NT2/D1 (cell line): ENCODE measurements around the gene P3H3.
A peak's percentile ranks its signal among the peaks of the same experiment; 100 is the strongest.
"Not testable (repeated sequence)": the region's sequence is repeated elsewhere in the genome, so short reads cannot be mapped to it uniquely, and the experiment has no call there.

ENCODE experiments used
- DNase-seq: peaks from one replicate; pipeline ENCODE4 v3.0.0-alpha.2; 2011; ENCODE audit warnings: low read depth, low spot score
- H3K27me3 ChIP-seq: 2 replicates; pipeline ENCODE4 v1.6.0; 2011; ENCODE audit warnings: mild to moderate bottlenecking; ENCODE audit not compliant: insufficient read length, insufficient read depth
- H3K36me3 ChIP-seq: 2 replicates; pipeline ENCODE4 v1.6.1; 2011; ENCODE audit warnings: mild to moderate bottlenecking, low read length, mixed read lengths; ENCODE audit not compliant: insufficient read depth, insufficient read length
- H3K4me1 ChIP-seq: 2 replicates; pipeline ENCODE4 v1.5.1; 2011; ENCODE audit not compliant: insufficient read depth, insufficient read length
- H3K4me3 ChIP-seq: 2 replicates; pipeline ENCODE4 v1.5.1; 2011; ENCODE audit warnings: low read depth; ENCODE audit not compliant: insufficient read length
- H3K9ac ChIP-seq: 2 replicates; pipeline ENCODE4 v1.6.0; 2011; ENCODE audit warnings: low read depth; ENCODE audit not compliant: insufficient read length
- H3K9me3 ChIP-seq: 2 replicates; pipeline ENCODE4 v1.5.1; 2011; ENCODE audit warnings: mild to moderate bottlenecking, low read length; ENCODE audit not compliant: insufficient read depth
- SUZ12 ChIP-seq: IDR thresholded peaks from 2 replicates; pipeline ENCODE4 v1.6.1; 2011; ENCODE audit not compliant: insufficient read length, insufficient read depth; ENCODE audit errors: extremely low read depth
- YY1 ChIP-seq: IDR thresholded peaks from 2 replicates; pipeline ENCODE4 v1.6.1; 2011; ENCODE audit not compliant: insufficient read length, insufficient read depth
- ZNF274 ChIP-seq: IDR thresholded peaks from 2 replicates; pipeline ENCODE4 v1.6.1; 2011; ENCODE audit warnings: mild to moderate bottlenecking, low read depth, low read length

P3H3 gene

DNA sequence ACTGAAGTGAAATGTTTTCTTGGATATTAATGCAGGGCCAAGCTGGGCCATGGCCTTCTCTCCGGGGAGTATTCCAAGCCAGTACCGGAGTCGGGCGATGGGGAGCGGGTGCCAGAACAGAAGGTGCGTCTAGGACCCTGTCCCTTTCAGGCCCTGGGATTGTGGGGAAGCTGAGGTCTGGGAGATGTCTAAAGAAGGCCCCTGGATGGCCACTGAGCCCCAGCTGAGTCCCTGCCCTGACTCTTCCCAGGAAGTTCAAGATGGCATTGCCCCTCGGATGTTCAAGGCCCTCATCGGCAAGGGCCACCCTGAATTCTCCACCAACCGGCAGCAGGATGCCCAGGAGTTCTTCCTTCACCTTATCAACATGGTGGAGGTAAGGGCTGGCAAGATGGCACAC lies 31.9 kb downstream of the P3H3 start:
- no peak for DNase-seq
- peaks cover 98% of the 10 kb centered on the region for H3K36me3 ChIP-seq
- no peak overlapping the region for H3K9ac ChIP-seq
- no peaks in the 10 kb centered on the region for H3K27me3 ChIP-seq
- no peaks in the 10 kb centered on the region for H3K9me3 ChIP-seq
- no peaks in the 10 kb centered on the region for H3K4me1 ChIP-seq
- H3K4me3 ChIP-seq = no peak overlapping the region
- TF ChIP-seq YY1 = no peak
- TF ChIP-seq ZNF274 = no peak

DNA sequence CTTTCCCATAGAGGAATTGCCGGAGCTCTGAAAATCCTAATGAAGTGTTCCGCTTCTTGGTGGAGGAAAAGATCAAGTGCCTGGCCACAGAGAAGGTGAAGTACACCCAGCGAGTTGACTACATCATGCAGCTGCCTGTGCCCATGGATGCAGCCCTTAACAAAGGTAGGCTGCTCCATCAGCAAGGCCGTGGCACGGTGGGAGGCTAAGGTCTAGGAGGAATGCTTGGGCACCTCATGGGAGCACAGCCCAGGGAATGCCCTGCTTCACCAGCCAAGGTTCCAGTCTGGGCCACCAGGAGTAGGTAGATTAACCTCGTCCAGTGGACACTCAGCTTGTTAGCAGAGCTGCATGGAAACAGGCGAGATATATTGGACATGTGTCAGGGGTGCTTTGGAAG lies 32.7 kb downstream of the P3H3 start:
- TF ChIP-seq YY1 (no peak), ZNF274 (no peak), SUZ12 (no peak)
- Histone ChIP-seq H3K36me3 (peaks cover 98% of the 10 kb centered on the region), H3K9me3 (no peaks in the 10 kb centered on the region), H3K4me1 (peaks cover 5% of the 10 kb centered on the region), H3K4me3 (no peak overlapping the region), H3K9ac (no peak overlapping the region), H3K27me3 (no peaks in the 10 kb centered on the region)
- DNase-seq = no peak

DNA sequence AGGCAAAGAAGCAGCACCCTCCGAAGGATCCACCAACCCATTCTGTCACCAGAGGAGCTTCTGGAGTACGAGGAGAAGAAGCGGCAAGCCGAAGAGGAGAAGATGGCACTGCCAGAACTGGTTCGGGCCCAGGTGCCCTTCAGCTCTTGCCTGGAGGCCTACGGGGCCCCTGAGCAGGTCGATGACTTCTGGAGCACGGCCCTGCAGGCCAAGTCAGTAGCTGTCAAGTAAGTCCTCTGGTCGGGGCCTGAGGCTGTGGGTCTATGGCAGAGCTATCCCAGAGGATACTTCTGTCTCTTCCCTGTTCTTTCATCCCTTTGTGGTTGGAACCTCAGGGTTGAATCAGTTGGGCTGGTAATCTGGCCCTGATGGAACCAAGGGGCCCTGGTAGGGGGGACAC lies 33.2 kb downstream of the P3H3 start:
- no peak for DNase-seq
- H3K9ac ChIP-seq = no peak overlapping the region
- no peak overlapping the region for H3K4me3 ChIP-seq
- no peaks in the 10 kb centered on the region for H3K9me3 ChIP-seq
- H3K27me3 ChIP-seq = no peaks in the 10 kb centered on the region
- H3K4me1 ChIP-seq = peaks cover 9% of the 10 kb centered on the region
- H3K36me3 ChIP-seq = peaks cover 97% of the 10 kb centered on the region
- no peak for TF ChIP-seq YY1
- no peak for TF ChIP-seq SUZ12
- TF ChIP-seq ZNF274 = no peak

- Histone ChIP-seq H3K9me3 (no peaks in the 10 kb centered on the region), H3K4me1 (peaks cover 12% of the 10 kb centered on the region), H3K36me3 (peaks cover 84% of the 10 kb centered on the region), H3K4me3 (no peak overlapping the region), H3K9ac (no peak overlapping the region), H3K27me3 (no peaks in the 10 kb centered on the region)
- DNase-seq = no peak
- TF ChIP-seq YY1 = no peak
- no peak for TF ChIP-seq SUZ12
- no peak for TF ChIP-seq ZNF274
These were observed 34.8 kb downstream of the P3H3 start for GRCh38 chr12:6863033-6863432.

GRCh38 chr12:6863586-6864321 lies 35.5 kb downstream of the P3H3 start:
- Histone ChIP-seq H3K4me3 (no peak overlapping the region), H3K27me3 (no peaks in the 10 kb centered on the region), H3K9ac (no peak overlapping the region), H3K36me3 (peaks cover 84% of the 10 kb centered on the region), H3K4me1 (peaks cover 12% of the 10 kb centered on the region), H3K9me3 (no peaks in the 10 kb centered on the region)
- TF ChIP-seq SUZ12 (no peak), ZNF274 (no peak), YY1 (no peak)
- DNase-seq = no peak

- not testable (repeated sequence) for H3K27me3 ChIP-seq, H3K9me3 ChIP-seq, H3K9ac ChIP-seq, DNase-seq, H3K4me3 ChIP-seq
- Histone ChIP-seq H3K4me1 (peaks cover 25% of the 10 kb centered on the region), H3K36me3 (peaks cover 86% of the 10 kb centered on the region)
These were observed 37.1 kb downstream of the P3H3 start for GRCh38 chr12:6865307-6865706.

DNA sequence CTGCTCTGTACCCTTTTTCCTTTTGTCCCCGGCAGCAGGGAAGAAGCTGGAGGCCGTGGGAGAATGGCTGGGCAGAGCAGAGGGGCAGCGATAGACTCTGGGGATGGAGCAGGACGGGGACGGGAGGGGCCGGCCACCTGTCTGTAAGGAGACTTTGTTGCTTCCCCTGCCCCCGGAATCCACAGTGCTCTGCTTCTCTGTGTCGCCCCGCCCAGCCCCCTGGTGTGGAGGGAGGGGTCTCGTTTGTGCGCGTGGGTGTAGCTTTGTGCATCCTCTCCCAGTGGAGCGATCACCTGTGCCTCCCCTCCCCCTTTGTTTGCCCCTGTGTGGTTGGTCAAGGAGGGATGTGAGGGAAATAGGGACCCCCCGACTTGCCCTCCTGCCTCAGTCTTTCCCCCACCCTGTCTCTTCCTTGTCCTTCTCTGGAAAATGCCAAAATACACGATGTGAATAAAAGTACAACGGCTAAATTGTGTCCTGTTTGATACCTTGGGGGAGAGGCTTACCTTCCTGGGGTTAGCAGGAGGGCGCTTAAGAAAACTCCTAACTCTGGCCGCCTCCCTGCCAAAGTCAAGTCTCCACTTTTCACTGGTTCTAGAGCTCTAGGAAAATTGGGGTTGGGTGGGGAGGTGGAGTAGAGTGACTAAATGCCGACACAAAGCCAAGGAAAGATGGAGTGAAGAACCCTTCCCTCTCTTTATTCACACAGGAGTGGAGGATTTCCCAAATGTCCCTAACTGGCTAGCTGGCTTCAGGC lies 38.1 kb downstream of the P3H3 start:
- Histone ChIP-seq H3K9me3 (no peaks in the 10 kb centered on the region), H3K9ac (peak overlapping the region; percentile 67), H3K36me3 (peaks cover 86% of the 10 kb centered on the region), H3K4me3 (peak overlapping the region; percentile 35), H3K27me3 (no peaks in the 10 kb centered on the region), H3K4me1 (peaks cover 31% of the 10 kb centered on the region)
- DNase-seq = no peak
- TF ChIP-seq ZNF274 = no peak
- TF ChIP-seq SUZ12 = no peak
- TF ChIP-seq YY1 = no peak

DNA sequence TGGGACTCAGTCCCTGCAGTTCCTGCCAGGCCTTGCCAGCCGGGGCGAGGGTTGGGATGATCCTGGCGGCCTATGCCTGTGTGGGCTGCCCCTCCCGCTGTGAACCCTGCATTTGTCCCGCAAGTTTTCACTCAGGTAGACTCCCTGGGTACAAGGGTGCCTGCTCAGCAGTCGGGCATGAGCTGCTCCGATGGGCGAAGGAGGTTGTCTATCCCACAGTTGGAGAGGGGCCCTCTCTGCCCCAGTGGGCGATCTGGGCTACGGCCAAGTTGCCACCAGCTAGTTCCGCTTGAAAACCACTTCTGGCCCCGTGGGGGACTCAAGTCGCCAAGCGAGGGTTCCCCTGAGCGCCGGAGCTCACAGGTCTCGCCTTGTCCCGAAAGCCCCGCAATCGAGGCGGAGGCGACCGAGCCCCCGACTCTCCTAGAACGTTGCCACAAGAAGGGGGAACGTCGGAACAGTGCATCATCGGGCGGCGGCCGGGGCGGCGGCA lies 38.8 kb downstream of the P3H3 start:
- peaks cover 86% of the 10 kb centered on the region for H3K36me3 ChIP-seq
- H3K9me3 ChIP-seq = no peaks in the 10 kb centered on the region
- no peak for DNase-seq
- H3K27me3 ChIP-seq = no peaks in the 10 kb centered on the region
- no peak for TF ChIP-seq SUZ12
- no peak for TF ChIP-seq ZNF274
- TF ChIP-seq YY1 = no peak
- H3K9ac ChIP-seq = peak overlapping the region; percentile 67
- H3K4me1 ChIP-seq = peaks cover 37% of the 10 kb centered on the region
- peak overlapping the region; percentile 35 for H3K4me3 ChIP-seq
